A172 (cell line): ENCODE data around the gene GCK. TPM values are rescaled to one million over a fixed set of nuclear protein-coding genes. Genes with fewer than 3 reads are reported as not detected.
"Not testable (repeated sequence)": the region's sequence is repeated elsewhere in the genome, so short reads cannot be mapped to it uniquely, and the experiment has no call there.

Source experiments
- DNase-seq: peaks from one replicate; pipeline ENCODE4 v3.0.0-alpha.2; 2015; ENCODE audit warnings: low spot score
- total RNA-seq: library from RNA; depleted of rRNA; stranded (reverse); fragments of >200 nt; shearing (Covaris generic); gene quantifications from 2 replicates; pipeline ENCODE4 v1.2.3, GENCODE V29; 2014

Gene GCK
- total RNA-seq, 1 experiment from 2014 or later: not detected

- DNase-seq: no peak
These were observed 8.6 kb downstream of the GCK start for GRCh38 chr7:44180631-44181030.

DNA sequence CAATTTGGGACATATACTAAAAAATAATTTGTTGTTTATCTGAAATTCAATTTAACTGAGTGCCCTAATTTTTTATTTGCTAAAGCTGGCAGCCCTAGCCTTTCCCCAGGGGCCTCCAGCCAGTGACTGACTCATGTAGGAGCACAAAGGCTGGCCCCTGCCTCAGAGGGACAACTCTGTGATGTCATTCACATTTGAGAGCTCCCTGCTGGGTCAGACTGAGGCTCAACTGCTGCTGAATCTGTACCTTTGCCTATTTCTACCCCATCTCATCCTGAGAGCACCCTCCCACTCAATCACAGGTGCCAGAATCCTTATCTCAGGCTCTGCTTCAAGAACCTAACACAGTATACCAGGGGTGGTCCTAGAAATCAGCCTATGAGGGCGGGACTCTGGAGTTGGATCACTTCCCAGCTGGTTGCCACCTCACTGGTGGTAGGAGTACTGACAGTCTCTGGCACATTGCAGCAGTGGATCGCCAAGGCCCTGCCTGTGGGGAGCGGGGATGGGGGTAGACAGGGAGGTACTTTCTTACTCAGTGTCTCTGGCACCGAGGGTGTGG lies 11.6 kb downstream of the GCK start:
- DNase-seq: peak; percentile 84

GRCh38 chr7:44176486-44176885 lies 12.8 kb downstream of the GCK start:
- no peak for DNase-seq

GRCh38 chr7:44175730-44176129 lies 13.5 kb downstream of the GCK start:
- no peak for DNase-seq

GRCh38 chr7:44174694-44174948 lies 14.6 kb downstream of the GCK start:
- not testable (repeated sequence) for DNase-seq

DNA sequence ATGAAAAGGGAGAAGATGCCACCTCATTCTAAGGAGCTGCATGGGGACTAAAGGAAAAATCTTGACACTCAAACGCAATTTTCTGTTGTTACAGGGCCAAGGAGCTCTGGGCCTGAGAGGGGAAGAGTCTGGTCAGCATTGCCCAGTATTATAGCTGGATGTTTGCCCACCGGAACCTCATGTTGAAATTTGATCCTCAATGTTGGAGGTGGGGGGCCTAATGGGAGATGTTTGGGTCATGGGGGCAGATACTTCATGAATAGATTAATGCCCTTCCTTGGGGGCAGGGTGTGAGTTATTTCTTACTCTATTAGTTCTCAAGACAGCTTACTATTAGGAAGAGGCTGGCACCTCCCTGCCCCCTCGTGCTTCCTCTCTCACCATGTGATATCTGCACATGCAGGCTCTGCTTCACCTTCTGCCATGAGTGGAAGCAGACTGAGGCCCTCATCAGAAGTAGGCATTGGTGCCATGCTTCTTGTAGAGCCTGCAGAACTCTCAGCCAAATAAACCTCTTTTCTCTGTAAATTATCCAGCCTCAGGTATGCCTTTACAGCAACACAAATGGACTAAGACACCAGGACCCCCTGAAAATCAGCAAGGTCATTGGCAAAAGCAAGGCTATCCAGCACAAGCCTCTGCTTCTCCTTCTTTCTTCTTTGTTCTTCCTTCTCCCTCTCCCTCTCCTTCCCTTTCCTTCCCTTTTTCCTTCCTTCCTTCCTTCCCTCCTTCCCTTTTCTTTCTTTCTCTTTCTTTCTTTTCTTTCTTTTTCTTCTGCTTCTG lies 15.1 kb downstream of the GCK start:
- no peak for DNase-seq

DNA sequence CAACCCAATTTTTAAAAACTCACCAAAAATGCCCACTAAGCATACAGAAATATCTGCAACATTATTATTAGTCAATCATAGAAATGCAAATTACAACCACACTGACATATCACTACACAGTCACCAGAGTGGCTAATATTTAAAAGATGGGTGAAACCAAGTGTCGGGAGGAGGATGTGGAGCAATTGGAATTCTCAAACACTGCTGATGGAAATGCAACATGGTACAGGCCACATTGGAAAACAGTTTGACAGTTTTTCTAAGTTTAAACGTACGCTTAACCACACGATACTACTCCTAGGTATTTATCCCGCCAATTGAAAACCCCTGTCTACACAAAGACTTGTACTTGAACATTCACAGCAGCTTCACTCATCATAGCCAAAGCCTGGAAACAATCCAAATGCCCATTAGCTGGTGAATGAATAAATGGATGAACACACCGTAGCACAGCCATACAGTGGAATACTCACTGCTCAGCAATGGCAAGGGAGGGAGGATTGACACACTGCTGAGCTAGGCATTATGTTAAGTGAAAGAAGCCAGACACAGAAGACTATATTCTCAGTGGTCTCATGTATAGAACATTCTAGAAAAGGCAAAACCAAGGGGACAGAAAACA lies 16.3 kb downstream of the GCK start:
- DNase-seq: no peak

- DNase-seq: no peak
These were observed 16.9 kb downstream of the GCK start for GRCh38 chr7:44172352-44172751.

DNA sequence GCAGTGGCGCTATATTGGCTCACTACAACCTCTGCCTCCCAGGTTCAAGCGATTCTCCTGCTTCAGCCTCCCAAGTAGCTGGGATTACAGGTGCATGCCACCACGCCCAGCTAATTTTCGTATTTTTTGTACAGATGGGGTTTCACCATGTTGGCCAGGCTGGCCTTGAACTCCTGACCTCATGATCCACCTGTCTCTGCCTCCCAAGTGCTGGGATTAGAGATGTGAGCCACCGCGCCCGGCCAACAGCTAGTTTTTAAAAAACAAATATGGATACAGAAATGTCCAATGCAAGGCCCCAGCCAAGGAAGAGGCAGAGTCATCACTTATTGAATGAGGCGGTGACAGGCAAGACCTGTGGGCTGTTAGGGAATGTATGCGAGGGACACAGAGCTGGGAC lies 17.3 kb downstream of the GCK start:
- not testable (repeated sequence) for DNase-seq

- no peak for DNase-seq
These were observed 21.3 kb downstream of the GCK start for GRCh38 chr7:44167920-44168319.

DNA sequence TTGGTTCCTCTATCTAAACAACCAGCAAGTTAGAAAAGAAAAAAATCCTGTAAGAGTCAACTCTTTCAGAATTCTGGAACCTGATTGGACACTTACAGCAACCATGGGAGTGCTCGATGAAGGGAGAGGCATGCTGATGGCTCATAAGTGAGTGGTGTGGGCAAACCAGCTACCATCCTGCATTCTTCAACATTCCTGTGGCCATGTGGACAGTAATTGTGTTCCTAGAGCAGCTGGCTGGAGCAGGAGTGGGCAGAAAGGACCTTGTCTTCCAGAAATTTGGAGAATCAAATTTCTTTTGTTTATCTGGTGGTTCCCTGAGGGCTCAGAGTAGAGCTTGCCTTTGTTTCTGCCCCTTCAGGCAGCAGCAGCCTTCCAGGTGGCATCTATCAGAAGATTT lies 25.6 kb downstream of the GCK start:
- DNase-seq: peak; percentile 94

DNA sequence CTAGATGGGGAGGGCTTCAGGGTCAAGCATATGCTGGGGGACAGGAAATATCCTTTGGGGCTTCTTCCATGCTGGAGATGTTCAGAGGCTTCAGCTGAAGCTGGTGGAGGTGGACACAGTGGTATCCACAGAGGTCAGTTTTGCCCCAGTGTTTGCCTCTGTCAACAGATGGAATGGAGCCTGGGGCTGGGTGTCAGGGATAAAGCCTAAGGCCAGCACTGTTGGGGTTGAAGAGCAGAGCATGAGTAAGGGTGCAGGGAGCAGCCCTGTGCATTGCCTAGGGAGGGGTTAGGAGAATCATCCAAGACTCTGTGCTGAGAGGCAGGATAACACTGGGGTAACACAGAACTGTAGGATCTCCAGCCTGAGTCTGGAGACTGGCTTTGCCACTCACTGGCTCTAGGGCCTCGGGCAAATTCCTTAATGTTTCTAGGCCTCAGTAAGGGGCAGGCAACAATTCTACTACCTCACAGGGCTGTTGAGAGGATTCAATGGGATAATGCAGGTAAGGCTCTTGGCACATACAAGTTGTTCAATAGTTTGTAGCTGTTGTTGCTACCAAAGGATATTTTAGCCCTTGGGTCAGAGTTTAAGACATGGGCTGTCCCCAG lies 26.3 kb downstream of the GCK start:
- DNase-seq: no peak

- DNase-seq: no peak
These were observed 27.1 kb downstream of the GCK start for GRCh38 chr7:44162179-44162578.

GRCh38 chr7:44161371-44161770 lies 27.9 kb downstream of the GCK start:
- DNase-seq: no peak

- no peak for DNase-seq
These were observed 29.2 kb downstream of the GCK start for GRCh38 chr7:44159824-44160630.

GRCh38 chr7:44158873-44159631 lies 30.2 kb downstream of the GCK start:
- DNase-seq: no peak

DNA sequence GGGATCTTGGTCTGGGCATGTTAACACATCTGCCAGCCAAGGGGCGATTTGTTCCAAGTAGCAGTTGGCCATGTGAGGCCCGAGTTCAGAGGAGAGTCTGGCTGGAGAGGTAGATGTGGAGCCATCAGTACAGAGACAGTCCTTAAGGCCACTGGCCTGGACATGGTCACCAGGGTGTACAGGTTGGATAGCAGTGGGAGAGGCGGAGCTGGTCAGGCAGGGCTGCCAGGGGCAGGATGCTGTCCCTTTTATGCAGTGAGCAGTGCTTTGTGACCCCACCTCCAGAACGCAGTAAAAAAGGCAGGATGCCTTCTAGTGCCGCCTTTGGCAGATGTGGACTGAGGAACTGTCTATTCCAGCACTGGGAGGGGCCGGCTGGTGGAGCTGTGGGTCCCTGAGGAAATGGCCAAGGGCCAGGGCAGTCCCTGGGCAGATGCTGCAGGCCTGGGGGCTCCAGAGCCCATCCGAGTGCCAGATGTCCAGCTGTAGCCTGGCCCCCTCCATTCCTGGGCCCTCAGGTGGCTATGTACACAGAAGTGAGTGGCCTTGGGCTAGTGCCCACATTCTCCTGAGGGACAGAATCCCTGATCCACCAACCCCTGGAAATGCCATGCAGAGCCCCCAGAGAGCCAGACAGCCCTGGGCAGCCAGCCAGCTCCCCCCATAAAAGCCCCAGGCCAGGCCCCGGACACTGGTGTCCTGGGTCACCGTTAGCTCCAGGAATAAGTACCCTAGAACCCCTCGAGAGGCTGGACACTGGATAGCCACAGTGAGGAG lies 31.0 kb downstream of the GCK start:
- DNase-seq: no peak

DNA sequence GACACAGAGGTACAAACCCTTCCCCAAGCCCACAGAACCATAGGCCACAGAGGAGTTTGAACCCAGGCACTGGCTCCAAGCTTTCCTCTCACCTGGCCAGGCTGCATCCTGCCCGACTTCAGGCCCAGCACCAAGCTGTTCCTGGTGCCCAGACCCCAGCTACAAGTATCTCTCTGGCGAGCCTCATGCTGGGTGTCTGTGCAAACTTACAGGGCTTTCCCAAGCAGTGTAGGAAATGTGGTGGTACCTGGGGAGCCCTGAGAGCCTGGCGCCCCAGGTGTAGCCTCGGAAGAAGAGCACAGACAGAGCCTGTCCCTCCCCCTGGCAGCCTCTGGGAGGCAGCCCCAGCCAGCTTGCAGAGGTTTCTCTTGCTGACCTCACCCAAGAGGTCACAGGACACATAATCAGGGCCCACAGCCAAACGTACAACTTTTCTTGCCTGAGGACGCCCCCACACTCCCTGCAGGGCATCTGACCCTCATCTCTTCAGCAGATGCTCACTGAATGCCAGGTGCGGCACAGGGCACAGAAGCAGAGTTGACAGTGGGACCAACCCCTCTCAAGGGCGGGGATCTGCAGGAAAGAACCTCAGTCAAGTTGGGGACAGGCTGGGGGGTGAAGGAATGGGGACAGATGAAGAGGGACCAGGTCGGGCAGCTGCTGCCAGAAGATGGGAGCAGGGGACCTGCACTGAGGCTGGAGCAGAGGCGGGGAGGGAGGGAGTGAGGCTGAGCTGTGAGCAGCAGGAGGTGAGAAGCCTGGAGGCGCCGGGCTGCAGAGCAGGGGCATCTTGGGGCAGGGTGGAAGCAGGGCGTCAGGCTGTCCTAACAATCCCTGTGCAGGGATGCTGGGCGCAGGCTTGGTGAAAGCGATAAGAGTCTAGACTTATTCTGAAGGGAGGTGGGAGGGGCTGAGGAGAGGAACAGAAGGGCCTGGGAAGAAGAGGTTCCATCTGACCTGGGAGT lies 31.8 kb downstream of the GCK start:
- no peak for DNase-seq

GRCh38 chr7:44156453-44157010 lies 32.7 kb downstream of the GCK start:
- DNase-seq: no peak
